ENCODE data around the gene RIMBP2.

RIMBP2 gene

GRCh38 chr12:130493951-130494350, 222.1 kb downstream of the RIMBP2 start:
- no peak for DNase-seq (ENCODE audit: extremely low read depth, low read depth)
- H3K4me3 ChIP-seq (replicated peaks; ENCODE audit: low read depth, low read length), result no peak overlapping the region
- TF ChIP-seq CTCF (IDR thresholded peaks at IDR 0.05; ENCODE audit: low read depth, low read length, missing control alignments), result no peak

DNA sequence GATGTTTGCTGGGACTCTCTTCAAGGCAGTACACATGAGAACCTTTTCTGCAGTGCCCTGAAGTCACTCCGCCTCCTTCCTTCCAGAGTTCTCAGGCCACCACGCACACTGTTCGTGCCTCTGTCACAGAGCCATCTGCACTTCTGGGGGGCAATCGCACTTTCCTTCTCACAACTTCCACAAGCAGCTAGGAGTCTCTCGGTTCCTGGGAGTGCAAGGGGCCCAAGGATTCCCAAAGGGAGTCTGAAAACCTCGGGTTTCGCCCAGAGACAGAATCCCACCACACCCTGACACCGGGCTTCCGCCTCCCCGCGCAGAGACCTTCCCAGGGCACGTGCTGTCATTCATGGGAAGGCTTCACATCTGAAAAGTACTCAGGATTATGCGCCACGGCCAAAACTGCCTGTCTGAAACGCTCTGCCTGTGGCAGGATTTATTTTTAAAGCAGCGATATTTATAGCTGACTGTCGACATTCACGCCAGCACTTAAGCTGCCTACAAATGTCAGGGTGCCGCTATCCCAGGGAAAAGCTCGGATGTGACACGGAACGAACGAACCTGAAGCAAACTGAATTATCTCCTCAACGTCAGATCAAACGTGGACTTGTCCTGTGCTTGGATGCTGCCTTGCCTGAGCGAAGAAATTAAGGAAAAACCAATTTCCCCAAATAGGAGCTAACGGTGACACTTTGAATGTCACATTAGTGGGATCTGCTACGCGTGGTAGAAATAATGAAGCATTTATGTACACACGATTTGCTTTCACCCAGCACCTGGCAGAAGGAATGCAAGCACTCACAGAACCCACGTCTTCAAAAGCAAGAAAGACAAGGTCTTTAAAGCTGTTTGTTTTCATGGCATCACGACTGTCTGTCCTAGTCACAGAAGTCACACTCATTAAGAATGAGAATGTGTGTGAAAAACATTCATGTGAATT, 224.4 kb downstream of the RIMBP2 start:
- DNase-seq (ENCODE audit: extremely low read depth, low read depth), result no peak
- H3K4me3 ChIP-seq (replicated peaks; ENCODE audit: low read depth, low read length), result no peak overlapping the region
- no peak for TF ChIP-seq CTCF (IDR thresholded peaks at IDR 0.05; ENCODE audit: low read depth, low read length, missing control alignments)

DNA sequence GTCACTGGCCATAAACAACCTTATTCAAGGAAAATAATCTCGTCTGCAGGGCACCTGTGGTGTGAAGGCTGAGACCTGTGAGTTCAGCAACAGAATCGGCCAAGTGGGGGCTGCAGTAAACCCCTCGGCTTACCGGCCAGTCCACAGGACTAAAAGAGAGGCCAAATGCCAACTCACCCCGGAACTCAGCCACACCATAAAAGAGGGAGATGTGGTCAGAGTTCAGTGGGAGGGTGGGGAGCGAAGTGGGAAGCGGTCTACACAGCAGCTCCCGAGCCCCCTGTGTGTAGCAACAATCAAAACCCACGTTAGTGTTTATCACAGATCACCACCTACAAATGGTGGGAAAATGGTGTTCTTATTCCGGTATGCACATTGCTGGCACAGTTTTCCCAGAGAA, 225.4 kb downstream of the RIMBP2 start:
- TF ChIP-seq CTCF (IDR thresholded peaks at IDR 0.05; ENCODE audit: low read depth, low read length, missing control alignments), result no peak
- no peak for DNase-seq (ENCODE audit: extremely low read depth, low read depth)
- no peak overlapping the region for H3K4me3 ChIP-seq (replicated peaks; ENCODE audit: low read depth, low read length)

GRCh38 chr12:130489293-130489692, 226.8 kb downstream of the RIMBP2 start:
- no peak for TF ChIP-seq CTCF (IDR thresholded peaks at IDR 0.05; ENCODE audit: low read depth, low read length, missing control alignments)
- DNase-seq (ENCODE audit: extremely low read depth, low read depth), result no peak
- no peak overlapping the region for H3K4me3 ChIP-seq (replicated peaks; ENCODE audit: low read depth, low read length)

GRCh38 chr12:130488358-130488710, 227.8 kb downstream of the RIMBP2 start:
- DNase-seq (ENCODE audit: extremely low read depth, low read depth), result no peak
- TF ChIP-seq CTCF (IDR thresholded peaks at IDR 0.05; ENCODE audit: low read depth, low read length, missing control alignments), result no peak

DNA sequence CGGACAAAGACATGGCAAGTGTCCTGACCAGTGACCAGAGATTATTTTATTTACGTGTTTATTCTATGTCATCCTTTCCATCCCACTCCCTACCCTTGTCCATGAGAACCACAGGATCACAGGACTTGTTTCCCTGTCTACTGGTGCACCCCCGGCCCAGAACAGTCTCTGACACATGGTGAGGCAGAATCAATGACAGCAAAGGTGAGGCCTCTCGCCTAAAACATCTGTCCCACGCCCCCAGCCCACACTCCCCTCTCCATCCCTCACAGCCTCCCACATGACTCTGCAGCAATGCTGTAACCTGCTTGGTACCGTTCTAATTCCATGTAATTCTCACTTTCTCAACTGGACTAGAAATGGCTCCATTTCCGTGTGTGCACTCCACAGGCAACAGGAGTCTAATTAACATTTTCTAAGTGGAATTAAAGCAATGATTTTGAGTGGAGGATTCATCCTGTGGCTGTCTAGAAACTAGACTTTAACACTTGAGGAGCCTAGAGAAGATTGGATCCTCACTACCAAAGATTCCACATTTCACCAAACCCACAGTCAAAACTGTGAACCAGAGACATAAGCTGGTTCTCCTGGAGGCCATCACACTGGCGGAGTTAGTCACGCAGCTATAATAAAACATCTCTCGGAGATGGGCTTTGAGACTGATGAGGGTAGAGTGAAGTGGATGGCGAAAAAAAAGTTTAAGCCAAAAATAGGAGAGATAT, 228.3 kb downstream of the RIMBP2 start:
- H3K4me3 ChIP-seq (replicated peaks; ENCODE audit: low read depth, low read length), result no peak overlapping the region
- TF ChIP-seq CTCF (IDR thresholded peaks at IDR 0.05; ENCODE audit: low read depth, low read length, missing control alignments), result no peak
- DNase-seq (ENCODE audit: extremely low read depth, low read depth), result no peak

More at GRCh38 chr12:130488358-130488710, 227.8 kb downstream of the RIMBP2 start:
- H3K4me3 ChIP-seq (replicated peaks; ENCODE audit: low read depth, low read length), result no peak overlapping the region

All from HFF-Myc (cell line).